Left lung (tissue), 10 donors: ENCODE measurements around the gene NUB1. TPM values are rescaled to one million over a fixed set of nuclear protein-coding genes. Genes with fewer than 3 reads are reported as not detected.
A peak's percentile ranks its signal among the peaks of the same experiment; 100 is the strongest.

Experiments used
- ATAC-seq: fragments of 200-7000 bp; cut with Tn5 transposase; one replicate; pipeline ENCODE4 v1.9.1; 2020; ENCODE audit warnings: moderate library complexity
- DNase-seq, 4 donors: peaks; one replicate each; pipeline ENCODE4 v3.0.0-alpha.2; 2013 to 2020
- H3K27ac ChIP-seq, 2 donors: fragments of 200-600 bp; sonication (generic) in 1 of 2; one replicate each; pipeline versions ENCODE4 v1.5.0 to v1.8.0; 2020 to 2021
- H3K27me3 ChIP-seq, 2 donors: fragments of 200-600 bp; sonication (generic) in 1 of 2; one replicate each; pipeline versions ENCODE4 v1.5.0 to v1.8.0; 2020 to 2021
- H3K36me3 ChIP-seq, 2 donors: fragments of 200-600 bp; sonication (generic) in 1 of 2; one replicate each; pipeline versions ENCODE4 v1.5.0 to v1.8.0; 2020 to 2021
- H3K4me1 ChIP-seq, 2 donors: fragments of 200-600 bp; one replicate each; pipeline ENCODE4 v1.8.0; 2021
- H3K4me3 ChIP-seq, 2 donors: fragments of 200-600 bp; sonication (generic) in 1 of 2; one replicate each; pipeline versions ENCODE4 v1.5.0 to v1.8.0; 2020 to 2021; ENCODE audit warnings: mild to moderate bottlenecking in 1 of 2
- H3K9me3 ChIP-seq, 2 donors: fragments of 200-600 bp; sonication (generic) in 1 of 2; one replicate each; pipeline versions ENCODE4 v1.5.0 to v1.8.0; 2020 to 2021
- CTCF ChIP-seq, 2 donors: fragments of 200-600 bp; sonication (generic) in 1 of 2; IDR thresholded peaks; one replicate each; pipeline versions ENCODE4 v1.5.0 to v1.8.0; 2021; ENCODE audit warnings: antibody characterized with exemption in 2 of 2
- intact Hi-C, 2 donors: fragments of 100-400 bp; cut with DNase I; formaldehyde crosslinking; loops; one replicate each; pipeline versions ENCODE4 v1.11.2 to v1.14.2; 2022
- polyA plus RNA-seq, 6 donors: library from polyadenylated mRNA; unstranded; fragments of 120-200 nt; gene quantifications; one replicate each; pipeline ENCODE4 v1.2.1, GENCODE V29; 2013; ENCODE audit not compliant: insufficient read length in 6 of 6
- total RNA-seq, 2 donors: library from RNA; stranded (reverse); fragmentation: NEBNext Ultra II Directional; extraction: Animal tissue kit (Norgen Biotek cat#: 25700); gene quantifications; one replicate each; pipeline ENCODE4 v1.2.1, GENCODE V29; 2021
- donor health status: DM: no; HTN: yes; CAD: no.
- donor health status: DM: no; HTN: no; CAD: no.

The NUB1 gene
- total and polyA plus RNA-seq, 8 donors = 40.9 to 81.8 (median 72.0) TPM

GRCh38 chr7:151367284-151367683 lies 25.7 kb downstream of the NUB1 start:
- Histone ChIP-seq H3K27me3 (no peaks in the 10 kb centered on the region), H3K36me3 (peaks cover 0 to 53% of the 10 kb centered on the region in 2 donors), H3K9me3 (no peaks in the 10 kb centered on the region), H3K4me1 (peaks cover 6 to 10% of the 10 kb centered on the region in 2 donors), H3K4me3 (no peak overlapping the region), H3K27ac (peak overlapping the region in 1 of 2 donors; percentile 5)
- TF ChIP-seq CTCF (IDR thresholded peaks at IDR 0.05) = no peak
- ATAC-seq (no peak), DNase-seq (no peak)
- intact Hi-C loops = no loop called here

GRCh38 chr7:151368136-151368571 lies 26.5 kb downstream of the NUB1 start:
- Histone ChIP-seq H3K27ac (no peak overlapping the region), H3K36me3 (peaks cover 0 to 53% of the 10 kb centered on the region in 2 donors), H3K27me3 (no peaks in the 10 kb centered on the region), H3K9me3 (no peaks in the 10 kb centered on the region), H3K4me3 (no peak overlapping the region), H3K4me1 (peaks cover 6 to 10% of the 10 kb centered on the region in 2 donors)
- peak; percentile 94 to 98 for TF ChIP-seq CTCF (IDR thresholded peaks at IDR 0.05)
- peak; percentile 66 to 90 (median 81) for DNase-seq
- intact Hi-C loops = loop anchor here in 1 of 2 donors (2.0 kb wide), 1 partner anchor 81 kb away; no protein-coding TSS in a partner anchor
- peak; percentile 99 for ATAC-seq

GRCh38 chr7:151371266-151371665 lies 29.7 kb downstream of the NUB1 start:
- H3K36me3 ChIP-seq = peaks cover 0 to 78% of the 10 kb centered on the region in 2 donors

GRCh38 chr7:151372612-151373265 lies 31.1 kb downstream of the NUB1 start:
- intact Hi-C loops = loop anchor here in 1 of 2 donors (10.0 kb wide), 1 partner anchor 392 kb away; no protein-coding TSS in a partner anchor

More at GRCh38 chr7:151371266-151371665, 29.7 kb downstream of the NUB1 start:
- no peaks in the 10 kb centered on the region for H3K9me3 ChIP-seq
- H3K27me3 ChIP-seq = no peaks in the 10 kb centered on the region
- no peak overlapping the region for H3K4me3 ChIP-seq
- intact Hi-C loops = loop anchor here in 1 of 2 donors (10.0 kb wide), 1 partner anchor 394 kb away; no protein-coding TSS in a partner anchor
- no peak for TF ChIP-seq CTCF (IDR thresholded peaks at IDR 0.05)
- ATAC-seq = no peak
- H3K27ac ChIP-seq = no peak overlapping the region
- H3K4me1 ChIP-seq = peaks cover 6 to 10% of the 10 kb centered on the region in 2 donors
- DNase-seq = no peak

More at GRCh38 chr7:151372612-151373265, 31.1 kb downstream of the NUB1 start:
- Histone ChIP-seq H3K4me1 (peaks cover 0 to 8% of the 10 kb centered on the region in 2 donors), H3K27me3 (no peaks in the 10 kb centered on the region), H3K36me3 (peaks cover 0 to 89% of the 10 kb centered on the region in 2 donors), H3K4me3 (no peak overlapping the region), H3K9me3 (no peaks in the 10 kb centered on the region), H3K27ac (no peak overlapping the region)
- no peak for TF ChIP-seq CTCF (IDR thresholded peaks at IDR 0.05)
- DNase-seq = peak in 1 of 4 donors; percentile 43
- ATAC-seq = no peak
